ENCODE measurements around the gene DGKQ. TPM values are rescaled to one million over a fixed set of nuclear protein-coding genes. Genes with fewer than 3 reads are reported as not detected.
"Not testable (repeated sequence)": the region's sequence is repeated elsewhere in the genome, so short reads cannot be mapped to it uniquely, and the experiment has no call there.

DGKQ gene
- total RNA-seq, 1 donor from 2014 or later = 26.2 TPM

DNA sequence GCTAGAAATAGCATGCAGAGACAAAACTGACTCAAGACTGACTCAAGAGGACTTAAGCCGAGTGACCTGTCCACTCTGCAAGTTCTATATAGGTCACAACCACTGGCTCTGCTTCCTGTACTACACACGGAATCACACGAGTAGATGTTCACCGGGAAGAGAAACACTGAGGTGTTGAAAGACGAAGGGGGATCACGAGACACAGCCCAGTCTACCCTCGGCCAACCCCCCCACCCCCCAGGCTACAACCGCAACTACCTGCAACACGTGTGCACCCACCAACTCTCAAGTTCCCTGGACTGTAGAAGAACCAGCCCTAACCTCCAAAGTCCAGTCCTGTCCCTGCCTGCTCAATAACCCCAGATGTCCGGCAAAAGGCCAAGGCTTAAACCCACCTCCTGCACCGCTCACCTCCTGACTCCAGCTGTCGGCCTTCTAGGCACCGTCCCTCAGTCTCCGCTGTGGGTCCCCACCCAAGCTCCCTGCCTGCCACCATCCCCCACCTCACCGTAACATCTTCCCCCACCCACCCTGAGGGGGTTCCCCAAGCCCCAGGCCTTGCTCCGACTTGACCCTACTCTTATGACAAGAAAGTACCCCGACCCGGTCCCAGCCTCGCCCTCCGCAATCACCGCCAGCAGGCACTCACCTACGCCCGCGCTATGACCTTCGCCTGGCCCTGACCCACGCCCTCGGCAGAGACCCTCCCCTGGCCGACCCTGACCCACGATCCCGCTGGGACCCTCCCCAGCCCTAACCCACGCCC lies 42.0 kb downstream of the DGKQ start:
- H3K27ac Mint-ChIP-seq (ENCODE audit: unreplicated experiment) = peak overlapping the region; percentile 93
- no peaks in the 10 kb centered on the region for H3K36me3 Mint-ChIP-seq (ENCODE audit: unreplicated experiment)
- TF ChIP-seq, protein P1, sequence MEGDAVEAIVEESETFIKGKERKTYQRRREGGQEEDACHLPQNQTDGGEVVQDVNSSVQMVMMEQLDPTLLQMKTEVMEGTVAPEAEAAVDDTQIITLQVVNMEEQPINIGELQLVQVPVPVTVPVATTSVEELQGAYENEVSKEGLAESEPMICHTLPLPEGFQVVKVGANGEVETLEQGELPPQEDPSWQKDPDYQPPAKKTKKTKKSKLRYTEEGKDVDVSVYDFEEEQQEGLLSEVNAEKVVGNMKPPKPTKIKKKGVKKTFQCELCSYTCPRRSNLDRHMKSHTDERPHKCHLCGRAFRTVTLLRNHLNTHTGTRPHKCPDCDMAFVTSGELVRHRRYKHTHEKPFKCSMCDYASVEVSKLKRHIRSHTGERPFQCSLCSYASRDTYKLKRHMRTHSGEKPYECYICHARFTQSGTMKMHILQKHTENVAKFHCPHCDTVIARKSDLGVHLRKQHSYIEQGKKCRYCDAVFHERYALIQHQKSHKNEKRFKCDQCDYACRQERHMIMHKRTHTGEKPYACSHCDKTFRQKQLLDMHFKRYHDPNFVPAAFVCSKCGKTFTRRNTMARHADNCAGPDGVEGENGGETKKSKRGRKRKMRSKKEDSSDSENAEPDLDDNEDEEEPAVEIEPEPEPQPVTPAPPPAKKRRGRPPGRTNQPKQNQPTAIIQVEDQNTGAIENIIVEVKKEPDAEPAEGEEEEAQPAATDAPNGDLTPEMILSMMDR (IDR thresholded peaks at IDR 0.05; ENCODE audit: partially characterized antibody, unreplicated experiment) = no peak
- H3K9me3 Mint-ChIP-seq (ENCODE audit: unreplicated experiment) = peaks cover 8% of the 10 kb centered on the region
- no peak for DNase-seq
- peaks cover 18% of the 10 kb centered on the region for H3K4me1 Mint-ChIP-seq (ENCODE audit: low read depth, unreplicated experiment)
- peaks cover 12% of the 10 kb centered on the region for H3K27me3 Mint-ChIP-seq (ENCODE audit: unreplicated experiment)
- peak overlapping the region; percentile 83 for H3K4me3 Mint-ChIP-seq (ENCODE audit: unreplicated experiment)

DNA sequence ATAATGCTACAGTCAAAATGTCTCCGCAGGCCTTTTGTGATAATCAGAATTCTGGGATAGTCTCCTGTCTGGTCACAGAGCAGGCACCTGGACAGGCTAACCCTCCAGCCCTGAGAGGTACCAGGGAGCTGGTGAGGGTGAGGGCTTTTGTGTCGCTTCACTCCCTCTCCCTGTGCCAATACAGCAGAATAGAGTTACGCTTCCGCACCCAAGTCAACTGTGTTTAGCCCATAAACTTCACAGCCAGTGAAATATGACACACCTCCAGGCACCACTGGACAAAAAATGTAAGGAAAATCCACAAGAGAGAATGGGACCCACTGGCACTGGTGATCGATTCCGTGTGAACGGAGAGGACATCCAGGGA lies 42.6 kb downstream of the DGKQ start:
- TF ChIP-seq, protein P1 (IDR thresholded peaks at IDR 0.05; ENCODE audit: partially characterized antibody, unreplicated experiment) = no peak
- Mint-ChIP-seq H3K4me1 (ENCODE audit: low read depth, unreplicated experiment) (peaks cover 23% of the 10 kb centered on the region), H3K27ac (ENCODE audit: unreplicated experiment) (peak overlapping the region; percentile 93), H3K36me3 (ENCODE audit: unreplicated experiment) (no peaks in the 10 kb centered on the region), H3K27me3 (ENCODE audit: unreplicated experiment) (peaks cover 14% of the 10 kb centered on the region), H3K9me3 (ENCODE audit: unreplicated experiment) (peaks cover 8% of the 10 kb centered on the region), H3K4me3 (ENCODE audit: unreplicated experiment) (peak overlapping the region; percentile 83)
- no peak for DNase-seq

DNA sequence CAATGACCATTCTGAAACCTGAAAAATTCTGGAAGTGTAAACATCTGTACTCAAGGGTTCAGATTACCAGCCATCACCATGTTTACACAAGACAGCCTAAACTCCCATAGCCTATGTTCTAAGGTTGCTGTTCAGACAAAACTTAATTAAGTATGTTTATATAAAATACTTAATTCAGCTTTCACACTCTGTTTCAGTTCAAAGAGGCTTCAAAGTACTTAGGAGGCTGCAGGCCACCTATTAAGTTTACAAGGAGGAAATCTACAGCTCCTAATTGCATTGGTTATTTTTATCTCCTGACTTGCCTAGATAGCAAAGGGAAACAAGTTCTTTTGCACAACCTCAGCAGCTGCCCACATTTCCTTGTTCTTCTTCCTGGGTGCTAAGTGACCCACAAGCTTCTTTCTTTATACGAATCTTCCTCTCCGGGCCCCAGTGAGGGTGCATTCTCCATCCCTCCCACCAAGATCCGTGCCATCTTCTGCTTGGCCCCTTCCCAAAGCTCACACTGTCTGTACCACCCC lies 43.3 kb downstream of the DGKQ start:
- H3K36me3 Mint-ChIP-seq (ENCODE audit: unreplicated experiment) = no peaks in the 10 kb centered on the region
- H3K27me3 Mint-ChIP-seq (ENCODE audit: unreplicated experiment) = peaks cover 14% of the 10 kb centered on the region
- peaks cover 29% of the 10 kb centered on the region for H3K4me1 Mint-ChIP-seq (ENCODE audit: low read depth, unreplicated experiment)
- no peak for DNase-seq
- H3K4me3 Mint-ChIP-seq (ENCODE audit: unreplicated experiment) = peak overlapping the region; percentile 83
- peak overlapping the region; percentile 31 for H3K27ac Mint-ChIP-seq (ENCODE audit: unreplicated experiment)
- H3K9me3 Mint-ChIP-seq (ENCODE audit: unreplicated experiment) = peaks cover 8% of the 10 kb centered on the region
- TF ChIP-seq, protein P1 (IDR thresholded peaks at IDR 0.05; ENCODE audit: partially characterized antibody, unreplicated experiment) = no peak

DNA sequence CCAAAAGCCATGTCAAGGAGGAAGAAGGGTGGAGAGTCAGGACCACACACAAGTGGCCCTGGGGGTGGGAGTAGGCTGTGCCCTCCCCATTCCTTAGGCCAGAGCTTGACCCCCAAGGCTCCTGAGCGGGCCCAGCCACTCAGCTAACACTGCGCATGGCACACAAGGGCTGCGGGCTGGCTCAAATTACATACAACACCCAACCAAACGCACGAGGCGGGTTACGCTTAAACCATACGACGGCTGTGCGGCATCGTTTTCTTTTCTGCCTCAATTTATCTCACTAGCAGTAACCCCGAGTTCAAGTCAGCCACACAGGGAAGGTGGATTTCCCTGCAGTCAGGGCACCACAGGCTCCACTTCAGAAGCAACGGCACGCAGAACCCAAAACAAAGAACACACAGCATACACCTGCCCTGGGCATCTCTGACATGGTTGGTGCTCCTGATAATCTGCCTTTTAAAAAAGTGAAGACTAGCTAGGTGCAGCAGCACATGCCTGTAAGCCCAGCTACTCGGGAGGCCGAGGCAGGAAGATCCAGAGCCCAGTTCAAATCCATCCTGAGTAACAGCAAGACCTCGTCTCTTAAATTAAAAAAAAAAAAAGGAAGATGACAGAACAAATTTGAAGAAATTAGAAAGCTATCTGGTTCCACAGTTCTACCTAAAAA lies 44.1 kb downstream of the DGKQ start:
- Mint-ChIP-seq H3K9me3 (ENCODE audit: unreplicated experiment) (peaks cover 14% of the 10 kb centered on the region), H3K4me3 (ENCODE audit: unreplicated experiment) (no peak overlapping the region), H3K27me3 (ENCODE audit: unreplicated experiment) (peaks cover 14% of the 10 kb centered on the region), H3K36me3 (ENCODE audit: unreplicated experiment) (no peaks in the 10 kb centered on the region), H3K27ac (ENCODE audit: unreplicated experiment) (no peak overlapping the region), H3K4me1 (ENCODE audit: low read depth, unreplicated experiment) (peaks cover 37% of the 10 kb centered on the region)
- DNase-seq = no peak
- TF ChIP-seq, protein P1 (IDR thresholded peaks at IDR 0.05; ENCODE audit: partially characterized antibody, unreplicated experiment) = no peak

DNA sequence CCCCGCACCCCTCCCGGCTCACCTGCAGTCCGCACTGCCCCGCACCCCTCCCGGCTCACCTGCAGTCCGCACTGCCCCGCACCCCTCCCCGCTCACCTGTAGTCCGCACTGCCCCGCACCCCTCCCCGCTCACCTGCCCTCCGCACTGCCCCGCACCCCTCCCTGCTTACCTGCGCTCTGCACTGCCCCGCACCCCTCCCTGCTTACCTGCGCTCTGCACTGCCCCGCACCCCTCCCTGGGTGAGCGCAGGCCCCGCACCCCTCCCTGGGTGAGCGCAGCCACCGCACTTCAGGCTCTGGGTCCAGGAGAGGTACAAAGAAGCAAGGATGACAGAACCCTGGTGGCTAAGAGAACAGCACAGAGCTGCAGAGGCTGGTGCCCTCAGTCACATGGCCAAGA lies 45.8 kb downstream of the DGKQ start:
- H3K27me3 Mint-ChIP-seq (ENCODE audit: unreplicated experiment); H3K36me3 Mint-ChIP-seq (ENCODE audit: unreplicated experiment); H3K9me3 Mint-ChIP-seq (ENCODE audit: unreplicated experiment); H3K27ac Mint-ChIP-seq (ENCODE audit: unreplicated experiment); DNase-seq; H3K4me3 Mint-ChIP-seq (ENCODE audit: unreplicated experiment): not testable (repeated sequence)
- peaks cover 33% of the 10 kb centered on the region for H3K4me1 Mint-ChIP-seq (ENCODE audit: low read depth, unreplicated experiment)

Data from glutamatergic neuron (in vitro differentiated cells).